HCT116 (cell line): ENCODE measurements around the gene GGPS1. TPM values are rescaled to one million over a fixed set of nuclear protein-coding genes. Genes with fewer than 3 reads are reported as not detected.

Experiments
- ATAC-seq: fragments of 200-7000 bp; cut with Tn5 transposase; 2 replicates; pipeline ENCODE4 v1.9.1; 2020; ENCODE audit warnings: mild to moderate bottlenecking, moderate library complexity
- BruUV-seq: library from RNA; stranded (reverse); fragments of 400-500 nt; replicated peaks from 2 replicates; lab custom pipeline; 2021; lab: Mats Ljungman, UMichigan
- CTCF ChIA-PET: fragments of 300-600 bp; sonication (Branson Sonifier 250); formaldehyde crosslinking; loops from one replicate; lab custom pipeline; 2021; ENCODE audit warnings: antibody characterized with exemption; lab: Charles Lee
- POLR2A ChIA-PET: fragments of 300-600, 350-600 bp; sonication (Branson Sonifier 250); formaldehyde crosslinking; loops from one replicate; lab custom pipeline; 2021; ENCODE audit warnings: antibody characterized with exemption; lab: Charles Lee
- RAD21 ChIA-PET, 2 experiments: fragments of 300-600 bp; sonication (Branson Sonifier 250); formaldehyde crosslinking; loops; one replicate each; lab custom pipeline; 2023; ENCODE audit warnings: low total read pairs in 2 of 2; ENCODE audit not compliant: uncharacterized antibody in 2 of 2, unreplicated experiment in 2 of 2, low non-redundant PET in 1 of 2; lab: Charles Lee
- DNase-seq: peaks from one replicate; pipeline ENCODE4 v3.0.0-alpha.2; 2010; ENCODE audit warnings: low read depth, low spot score
- H2AFZ ChIP-seq: fragments of 200-600 bp; shearing (Covaris generic), sonication (generic); 2 replicates; pipeline ENCODE4 v1.6.1; 2017; ENCODE audit warnings: low read depth, mixed run types, mixed read lengths, antibody characterized with exemption, low read length; ENCODE audit not compliant: poor library complexity, severe bottlenecking
- H3K27ac ChIP-seq: 2 replicates; pipeline ENCODE4 v1.5.1; 2012; ENCODE audit warnings: low read depth, low read length
- H3K27me3 ChIP-seq: fragments of 200-600 bp; sonication (generic); 2 replicates; pipeline ENCODE4 v1.6.1; 2016; ENCODE audit warnings: mixed run types, low read length, mixed read lengths; ENCODE audit not compliant: insufficient read depth
- H3K36me3 ChIP-seq, 2 experiments: fragments of 200-500 bp in 1 of 2; fragments of 200-600 bp in 1 of 2; sonication (Bioruptor generic) in 1 of 2; sonication (generic) in 1 of 2; 2 replicates each; pipeline versions ENCODE4 v1.5.1 to v1.6.1; 2014 to 2016; ENCODE audit warnings: low read length in 2 of 2, inconsistent platforms in 1 of 2, mixed read lengths in 1 of 2, mixed run types in 1 of 2; ENCODE audit not compliant: insufficient read depth in 2 of 2, control insufficient read depth in 1 of 2
- H3K4me1 ChIP-seq, 2 experiments: fragments of 200-600 bp in 1 of 2; sonication (generic) in 1 of 2; 2 replicates each; pipeline versions ENCODE4 v1.5.1 to v1.6.1; 2012 to 2017; ENCODE audit warnings: low read length in 2 of 2, inconsistent platforms in 1 of 2, mild to moderate bottlenecking in 1 of 2, mixed read lengths in 1 of 2, mixed run types in 1 of 2, moderate library complexity in 1 of 2; ENCODE audit not compliant: insufficient read depth in 2 of 2, control insufficient read depth in 1 of 2
- H3K4me2 ChIP-seq: fragments of 200-600 bp; sonication (generic); 2 replicates; pipeline ENCODE4 v1.6.1; 2017; ENCODE audit warnings: mixed run types, low read length, mixed read lengths
- H3K4me3 ChIP-seq, 2 experiments: fragments of 200-600 bp in 1 of 2; sonication (generic) in 1 of 2; replicated peaks in 1 of 2; 2 replicates each; pipeline ENCODE4 v1.5.1; 2011 to 2016; ENCODE audit warnings: low read length in 2 of 2, control low read depth in 1 of 2, low read depth in 1 of 2, mild to moderate bottlenecking in 1 of 2, mixed read lengths in 1 of 2, mixed run types in 1 of 2
- H3K79me2 ChIP-seq: fragments of 200-600 bp; sonication (generic); 2 replicates; pipeline ENCODE4 v1.6.1; 2017; ENCODE audit warnings: mild to moderate bottlenecking, mixed run types, low read length, moderate library complexity, mixed read lengths; ENCODE audit not compliant: insufficient read depth
- H3K9ac ChIP-seq: fragments of 200-600 bp; sonication (generic); 2 replicates; pipeline ENCODE4 v1.6.1; 2016; ENCODE audit warnings: low read length, mixed read lengths
- H3K9me2 ChIP-seq: fragments of 200-600 bp; sonication (generic), shearing (Covaris generic); 2 replicates; pipeline ENCODE4 v1.6.1; 2017; ENCODE audit warnings: mixed run types, mild to moderate bottlenecking, moderate library complexity; ENCODE audit not compliant: insufficient read depth
- H3K9me3 ChIP-seq, 2 experiments: fragments of 200-500 bp in 1 of 2; fragments of 200-600 bp in 1 of 2; sonication (Bioruptor generic) in 1 of 2; sonication (generic) in 1 of 2; 2 replicates each; pipeline ENCODE4 v1.6.1; 2014 to 2017; ENCODE audit warnings: low read length in 2 of 2, mixed read lengths in 2 of 2, inconsistent platforms in 1 of 2, low read depth in 1 of 2, mild to moderate bottlenecking in 1 of 2, mixed run types in 1 of 2, moderate library complexity in 1 of 2; ENCODE audit not compliant: control insufficient read depth in 1 of 2, insufficient read depth in 1 of 2
- H4K20me1 ChIP-seq: fragments of 200-600 bp; sonication (generic), shearing (Covaris generic); 2 replicates; pipeline ENCODE4 v1.6.1; 2017; ENCODE audit warnings: mixed run types, mild to moderate bottlenecking, moderate library complexity; ENCODE audit not compliant: insufficient read depth
- ATF3 ChIP-seq: IDR thresholded peaks from 2 replicates; pipeline ENCODE4 v1.6.1; 2012
- CBX3 ChIP-seq: IDR thresholded peaks from 2 replicates; pipeline ENCODE4 v1.6.1; 2012; ENCODE audit warnings: low read depth
- CEBPB ChIP-seq: IDR thresholded peaks from 2 replicates; pipeline ENCODE4 v1.6.1; 2012; ENCODE audit warnings: low read depth
- ELF1 ChIP-seq: IDR thresholded peaks from 2 replicates; pipeline ENCODE4 v1.6.1; 2012; ENCODE audit warnings: low read depth, borderline replicate concordance
- EZH2 ChIP-seq: fragments of 200-600 bp; sonication (generic); IDR thresholded peaks from 2 replicates; pipeline ENCODE4 v1.6.1; 2017; ENCODE audit warnings: antibody characterized with exemption, mixed run types
- EZH2phosphoT487 ChIP-seq: fragments of 200-600 bp; IDR thresholded peaks from 2 replicates; pipeline ENCODE4 v1.6.1; 2018; ENCODE audit warnings: antibody characterized with exemption, borderline replicate concordance
- FOSL1 ChIP-seq: IDR thresholded peaks from 2 replicates; pipeline ENCODE4 v1.6.1; 2012; ENCODE audit warnings: low read depth
- JUND ChIP-seq: IDR thresholded peaks from 2 replicates; pipeline ENCODE4 v1.6.1; 2012
- POLR2AphosphoS5 ChIP-seq: IDR thresholded peaks from 2 replicates; pipeline ENCODE4 v1.6.1; 2011; ENCODE audit warnings: mild to moderate bottlenecking, low read depth, low read length, moderate library complexity
- RAD21 ChIP-seq: IDR thresholded peaks from 2 replicates; pipeline ENCODE4 v1.6.1; 2012; ENCODE audit warnings: low read depth, mild to moderate bottlenecking
- REST ChIP-seq: IDR thresholded peaks from 2 replicates; pipeline ENCODE4 v1.6.1; 2012; ENCODE audit warnings: low read depth
- SIN3A ChIP-seq: IDR thresholded peaks from 2 replicates; pipeline ENCODE4 v1.6.1; 2012; ENCODE audit warnings: low read depth
- SP1 ChIP-seq: IDR thresholded peaks from 2 replicates; pipeline ENCODE4 v1.6.1; 2012; ENCODE audit warnings: low read depth
- TCF7L2 ChIP-seq: IDR thresholded peaks from 2 replicates; pipeline ENCODE4 v1.7.0; 2011; ENCODE audit warnings: borderline replicate concordance, inconsistent platforms; ENCODE audit not compliant: insufficient read depth, insufficient read length; ENCODE audit errors: extremely low read depth
- ZBTB33 ChIP-seq: IDR thresholded peaks from 2 replicates; pipeline ENCODE4 v1.6.1; 2011; ENCODE audit warnings: mild to moderate bottlenecking, low read length, moderate library complexity; ENCODE audit not compliant: insufficient replicate concordance; ENCODE audit errors: extremely low read depth
- ZFX ChIP-seq: fragments of 450-650 bp; IDR thresholded peaks from 2 replicates; pipeline ENCODE4 v1.6.1; 2017
- ZNF274 ChIP-seq: fragments of 200-500 bp; sonication (Bioruptor generic); IDR thresholded peaks from 2 replicates; pipeline ENCODE4 v1.6.1; 2014; ENCODE audit warnings: mild to moderate bottlenecking, low read depth, low read length, inconsistent platforms
- intact Hi-C: fragments of 100-400 bp; cut with micrococcal nuclease; formaldehyde crosslinking; loops from 2 replicates; pipeline ENCODE4 v1.10.0; 2022
- total RNA-seq: library from RNA; stranded (reverse); gene quantifications from one replicate; pipeline ENCODE4 v1.2.1, GENCODE V29; 2021; ENCODE audit not compliant: unreplicated experiment

The GGPS1 gene
- total RNA-seq, 1 experiment from 2014 or later, result 30.6 TPM

GRCh38 chr1:235279694-235280093 lies 48.7 kb upstream of the GGPS1 start (continued):
- TF ChIP-seq REST, result no peak
- TF ChIP-seq ZNF274, result no peak
- TF ChIP-seq EZH2, result no peak
- TF ChIP-seq ZFX, result no peak
- no peak for TF ChIP-seq ELF1
- no peak for TF ChIP-seq SIN3A
- TF ChIP-seq SP1, result no peak
- no peak for TF ChIP-seq FOSL1

- Histone ChIP-seq H3K9me2 (no peaks in the 10 kb centered on the region), H2AFZ (no peak overlapping the region), H3K27me3 (no peaks in the 10 kb centered on the region), H3K9ac (no peak overlapping the region), H3K36me3 (no peaks in the 10 kb centered on the region), H3K27ac (no peak overlapping the region), H3K9me3 (no peaks in the 10 kb centered on the region), H4K20me1 (0 out of 2 replicates have a peak, but pooled peaks cover 10% of the 10 kb centered on the region), H3K79me2 (peaks cover 93% of the 10 kb centered on the region), H3K4me2 (no peak overlapping the region), H3K4me1 (peaks cover 0 to 3% of the 10 kb centered on the region in 2 experiments; a peak in 1 of 4 replicates), H3K4me3 (no peak overlapping the region)
- DNase-seq (no peak), ATAC-seq (no peak)
- BruUV-seq, result no TSS peak
- intact Hi-C loops, result no loop called here
- TF ChIP-seq ZBTB33 (no peak), EZH2phosphoT487 (no peak), RAD21 (no peak), ATF3 (no peak), POLR2AphosphoS5 (no peak), CBX3 (no peak), JUND (no peak), SP1 (no peak), ELF1 (no peak), CEBPB (no peak), SIN3A (no peak), ZFX (no peak), TCF7L2 (no peak)
- ChIA-PET POLR2A (no interaction called here), RAD21 (no interaction called here), CTCF (no interaction called here)
These were observed 47.9 kb upstream of the GGPS1 start for GRCh38 chr1:235280467-235280866.
